Measurements from ENCODE around the gene S100Z. TPM values are rescaled to one million over a fixed set of nuclear protein-coding genes. Genes with fewer than 3 reads are reported as not detected.
"Not testable (repeated sequence)": the region's sequence is repeated elsewhere in the genome, so short reads cannot be mapped to it uniquely, and the experiment has no call there.

Gene S100Z
- total and polyA plus RNA-seq, 9 donors: 0.08 to 1.2 (median 0.22) TPM; not detected in 5

GRCh38 chr5:76855961-76856360 lies 6.1 kb downstream of the S100Z start:
- intact Hi-C loops (cut with DNase I): no loop called here
- H3K4me3 ChIP-seq: no peak overlapping the region
- H3K27me3 ChIP-seq: no peaks in the 10 kb centered on the region
- H3K36me3 ChIP-seq: no peaks in the 10 kb centered on the region
- TF ChIP-seq CTCF (IDR thresholded peaks at IDR 0.05) (no peak), POLR2A (IDR thresholded peaks at IDR 0.05) (no peak), EP300 (IDR thresholded peaks at IDR 0.05) (no peak)
- 82 to 92% (median 89%) methylated on average over 3 of the region's 3 CpGs for WGBS, 3 donors
- no peak overlapping the region for H3K27ac ChIP-seq
- DNase-seq: no peak
- no peaks in the 10 kb centered on the region for H3K9me3 ChIP-seq
- H3K4me1 ChIP-seq (ENCODE audit: insufficient read depth): no peaks in the 10 kb centered on the region

GRCh38 chr5:76856800-76857199 lies 7.0 kb downstream of the S100Z start:
- H3K27me3 ChIP-seq; H3K4me1 ChIP-seq (ENCODE audit: insufficient read depth); H3K4me3 ChIP-seq; H3K36me3 ChIP-seq; H3K9me3 ChIP-seq; intact Hi-C loops (cut with DNase I); H3K27ac ChIP-seq; DNase-seq: not testable (repeated sequence)
- 76 to 82% (median 79%) methylated on average over 4 of the region's 4 CpGs for WGBS, 3 donors

GRCh38 chr5:76859591-76860247 lies 9.9 kb downstream of the S100Z start:
- TF ChIP-seq POLR2A (IDR thresholded peaks at IDR 0.05) (no peak), EP300 (IDR thresholded peaks at IDR 0.05) (no peak), CTCF (IDR thresholded peaks at IDR 0.05) (no peak)
- no peaks in the 10 kb centered on the region for H3K27me3 ChIP-seq
- H3K36me3 ChIP-seq: no peaks in the 10 kb centered on the region
- no peak for DNase-seq
- H3K9me3 ChIP-seq: no peaks in the 10 kb centered on the region
- no peak overlapping the region for H3K4me3 ChIP-seq
- intact Hi-C loops (cut with DNase I): no loop called here
- no peaks in the 10 kb centered on the region for H3K4me1 ChIP-seq (ENCODE audit: insufficient read depth)
- 90 to 91% (median 91%) methylated on average over 10 of the region's 10 CpGs for WGBS, 3 donors
- H3K27ac ChIP-seq: no peak overlapping the region

GRCh38 chr5:76861612-76862011 lies 11.8 kb downstream of the S100Z start:
- H3K4me1 ChIP-seq (ENCODE audit: insufficient read depth): no peaks in the 10 kb centered on the region
- intact Hi-C loops (cut with DNase I): no loop called here
- no peaks in the 10 kb centered on the region for H3K9me3 ChIP-seq
- WGBS, 3 donors: 56 to 81% (median 70%) methylated on average over 5 of the region's 5 CpGs
- TF ChIP-seq EP300 (IDR thresholded peaks at IDR 0.05) (no peak), POLR2A (IDR thresholded peaks at IDR 0.05) (no peak), CTCF (IDR thresholded peaks at IDR 0.05) (no peak)
- H3K27ac ChIP-seq: no peak overlapping the region
- H3K36me3 ChIP-seq: no peaks in the 10 kb centered on the region
- H3K27me3 ChIP-seq: no peaks in the 10 kb centered on the region
- no peak for DNase-seq
- H3K4me3 ChIP-seq: no peak overlapping the region

GRCh38 chr5:76863001-76863400 lies 13.2 kb downstream of the S100Z start:
- WGBS, 3 donors: 21 to 26% (median 24%) methylated on average over 1 of the region's 1 CpG
- TF ChIP-seq CTCF (IDR thresholded peaks at IDR 0.05) (no peak), EP300 (IDR thresholded peaks at IDR 0.05) (no peak), POLR2A (IDR thresholded peaks at IDR 0.05) (no peak)
- intact Hi-C loops (cut with DNase I): no loop called here
- DNase-seq: no peak
- Histone ChIP-seq H3K27ac (no peak overlapping the region), H3K9me3 (no peaks in the 10 kb centered on the region), H3K36me3 (no peaks in the 10 kb centered on the region), H3K27me3 (no peaks in the 10 kb centered on the region), H3K4me3 (no peak overlapping the region), H3K4me1 (ENCODE audit: insufficient read depth) (no peaks in the 10 kb centered on the region)
